ENCODE measurements around the gene EIF5B.

GRCh38 chr2:99399063-99399462 lies 61.9 kb downstream of the EIF5B start:
- TF ChIP-seq, protein P1, sequence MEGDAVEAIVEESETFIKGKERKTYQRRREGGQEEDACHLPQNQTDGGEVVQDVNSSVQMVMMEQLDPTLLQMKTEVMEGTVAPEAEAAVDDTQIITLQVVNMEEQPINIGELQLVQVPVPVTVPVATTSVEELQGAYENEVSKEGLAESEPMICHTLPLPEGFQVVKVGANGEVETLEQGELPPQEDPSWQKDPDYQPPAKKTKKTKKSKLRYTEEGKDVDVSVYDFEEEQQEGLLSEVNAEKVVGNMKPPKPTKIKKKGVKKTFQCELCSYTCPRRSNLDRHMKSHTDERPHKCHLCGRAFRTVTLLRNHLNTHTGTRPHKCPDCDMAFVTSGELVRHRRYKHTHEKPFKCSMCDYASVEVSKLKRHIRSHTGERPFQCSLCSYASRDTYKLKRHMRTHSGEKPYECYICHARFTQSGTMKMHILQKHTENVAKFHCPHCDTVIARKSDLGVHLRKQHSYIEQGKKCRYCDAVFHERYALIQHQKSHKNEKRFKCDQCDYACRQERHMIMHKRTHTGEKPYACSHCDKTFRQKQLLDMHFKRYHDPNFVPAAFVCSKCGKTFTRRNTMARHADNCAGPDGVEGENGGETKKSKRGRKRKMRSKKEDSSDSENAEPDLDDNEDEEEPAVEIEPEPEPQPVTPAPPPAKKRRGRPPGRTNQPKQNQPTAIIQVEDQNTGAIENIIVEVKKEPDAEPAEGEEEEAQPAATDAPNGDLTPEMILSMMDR (IDR thresholded peaks at IDR 0.05), result no peak
- TF ChIP-seq POLR2A (IDR thresholded peaks at IDR 0.05) (no peak), POLR2AphosphoS5 (IDR thresholded peaks at IDR 0.05) (no peak)

Data from breast epithelium (tissue), 3 donors.